Effector memory CD4-positive, alpha-beta T cell (primary cell): ENCODE measurements around the gene ALKBH2.
A peak's percentile ranks its signal among the peaks of the same experiment; 100 is the strongest.
"Not testable (repeated sequence)": the region's sequence is repeated elsewhere in the genome, so short reads cannot be mapped to it uniquely, and the experiment has no call there.

Experiments used
- DNase-seq, 3 donors: peaks; one replicate each; pipeline ENCODE4 v3.0.0-alpha.2; 2020
- H3K27ac ChIP-seq: 2 replicates; pipeline ENCODE4 v1.7.0; 2013; ENCODE audit warnings: mild to moderate bottlenecking, low read length, moderate library complexity; ENCODE audit not compliant: insufficient read depth, poor library complexity, severe bottlenecking
- H3K27me3 ChIP-seq: replicated peaks from 2 replicates; pipeline ENCODE4 v1.7.0; 2013; ENCODE audit warnings: mild to moderate bottlenecking, low read length; ENCODE audit not compliant: insufficient read depth, control insufficient read depth, poor library complexity, severe bottlenecking
- H3K36me3 ChIP-seq: 2 replicates; pipeline ENCODE4 v1.7.0; 2013; ENCODE audit warnings: mild to moderate bottlenecking, low read length, moderate library complexity; ENCODE audit not compliant: control insufficient read depth, insufficient read depth
- H3K4me1 ChIP-seq: 2 replicates; pipeline ENCODE4 v1.7.0; 2013; ENCODE audit warnings: low read length, mild to moderate bottlenecking; ENCODE audit not compliant: control insufficient read depth, insufficient read depth, poor library complexity, severe bottlenecking
- H3K4me3 ChIP-seq: 2 replicates; pipeline ENCODE4 v1.7.0; 2013; ENCODE audit warnings: low read length, low read depth, mild to moderate bottlenecking; ENCODE audit not compliant: insufficient read depth, poor library complexity, severe bottlenecking
- H3K9me3 ChIP-seq: 2 replicates; pipeline ENCODE4 v1.7.0; 2013; ENCODE audit warnings: mild to moderate bottlenecking, low read length, moderate library complexity; ENCODE audit not compliant: control insufficient read depth

ALKBH2 gene

GRCh38 chr12:109054124-109054513, 39.2 kb downstream of the ALKBH2 start:
- DNase-seq, H3K36me3 ChIP-seq, H3K9me3 ChIP-seq, H3K27me3 ChIP-seq, H3K4me1 ChIP-seq: not testable (repeated sequence)
- Histone ChIP-seq H3K27ac (peak overlapping the region; percentile 79), H3K4me3 (peak overlapping the region; percentile 92)

- no peaks in the 10 kb centered on the region for H3K9me3 ChIP-seq
- H3K27me3 ChIP-seq: no peaks in the 10 kb centered on the region
- H3K27ac ChIP-seq: peak overlapping the region; percentile 79
- no peak for DNase-seq
- H3K36me3 ChIP-seq: no peaks in the 10 kb centered on the region
- peaks cover 3% of the 10 kb centered on the region for H3K4me1 ChIP-seq
- H3K4me3 ChIP-seq: peak overlapping the region; percentile 92
Measured at GRCh38 chr12:109053382-109054123, 39.7 kb downstream of the ALKBH2 start.

GRCh38 chr12:109052414-109053323, 40.6 kb downstream of the ALKBH2 start, which contains the start of gene USP30:
TSS of gene USP30 (plus strand) at chr12:109052576. CDS start at chr12:109052679, 103 bp downstream.
- DNase-seq: peak; percentile 67 to 80 (median 72)
- H3K27me3 ChIP-seq: no peaks in the 10 kb centered on the region
- H3K36me3 ChIP-seq: no peaks in the 10 kb centered on the region
- H3K4me1 ChIP-seq: peaks cover 3% of the 10 kb centered on the region
- H3K27ac ChIP-seq: peak within 1 kb of the TSS; percentile 79
- H3K4me3 ChIP-seq: peak within 1 kb of the TSS; percentile 92
- no peaks in the 10 kb centered on the region for H3K9me3 ChIP-seq

GRCh38 chr12:109052097-109052413, 41.2 kb downstream of the ALKBH2 start:
- DNase-seq: no peak
- Histone ChIP-seq H3K4me1 (peaks cover 3% of the 10 kb centered on the region), H3K27ac (peak overlapping the region; percentile 79), H3K4me3 (peak overlapping the region; percentile 92), H3K27me3 (no peaks in the 10 kb centered on the region), H3K36me3 (no peaks in the 10 kb centered on the region), H3K9me3 (no peaks in the 10 kb centered on the region)

- H3K4me3 ChIP-seq, H3K36me3 ChIP-seq, H3K9me3 ChIP-seq, H3K4me1 ChIP-seq, DNase-seq, H3K27me3 ChIP-seq, H3K27ac ChIP-seq: not testable (repeated sequence)
Measured at GRCh38 chr12:109049794-109050193, 43.5 kb downstream of the ALKBH2 start.

GRCh38 chr12:109048706-109049105, 44.6 kb downstream of the ALKBH2 start:
- not testable (repeated sequence) for H3K9me3 ChIP-seq, H3K27me3 ChIP-seq, H3K4me3 ChIP-seq, H3K4me1 ChIP-seq, H3K36me3 ChIP-seq, DNase-seq, H3K27ac ChIP-seq

GRCh38 chr12:109047081-109047805, 46.0 kb downstream of the ALKBH2 start:
- Histone ChIP-seq H3K27me3 (peaks cover 4% of the 10 kb centered on the region), H3K9me3 (no peaks in the 10 kb centered on the region), H3K4me1 (no peaks in the 10 kb centered on the region), H3K4me3 (no peak overlapping the region), H3K36me3 (no peaks in the 10 kb centered on the region), H3K27ac (no peak overlapping the region)
- DNase-seq: no peak

GRCh38 chr12:109044241-109044640, 49.0 kb downstream of the ALKBH2 start:
- H3K4me1 ChIP-seq: no peaks in the 10 kb centered on the region
- H3K36me3 ChIP-seq: no peaks in the 10 kb centered on the region
- DNase-seq: no peak
- no peak overlapping the region for H3K4me3 ChIP-seq
- peaks cover 4% of the 10 kb centered on the region for H3K27me3 ChIP-seq
- H3K27ac ChIP-seq: no peak overlapping the region
- H3K9me3 ChIP-seq: no peaks in the 10 kb centered on the region
